HEK293 (cell line): ENCODE measurements around the gene VKORC1L1.

Experiments
- CTCF ChIA-PET: fragments of 350-600 bp; formaldehyde crosslinking; extraction: SDS; loops from one replicate; lab custom pipeline; 2021; ENCODE audit warnings: antibody characterized with exemption; lab: Yijun Ruan, JAX
- POLR2A ChIA-PET: fragments of 300-600 bp; formaldehyde crosslinking; extraction: SDS; loops from one replicate; lab custom pipeline; 2020; ENCODE audit warnings: antibody characterized with exemption, inconsistent platforms; lab: Yijun Ruan, JAX
- H3K27ac ChIP-seq: fragments of 200-500 bp; sonication (Bioruptor generic); 2 replicates; pipeline ENCODE4 v1.5.1; 2014; ENCODE audit warnings: low read depth, low read length, control low read depth, inconsistent platforms; ENCODE audit errors: extremely low read depth
- H3K36me3 ChIP-seq, 2 experiments: fragments of 200-500 bp in 1 of 2; sonication (Bioruptor generic) in 1 of 2; 1 replicate in 1 of 2; 2 replicates in 1 of 2; pipeline ENCODE4 v1.5.1; 2014 to 2017; ENCODE audit warnings: inconsistent platforms in 2 of 2, low read length in 2 of 2; ENCODE audit not compliant: control insufficient read depth in 2 of 2, insufficient read depth in 1 of 2
- H3K4me1 ChIP-seq: fragments of 200-500 bp; sonication (Bioruptor generic); 2 replicates; pipeline ENCODE4 v1.5.1; 2014; ENCODE audit warnings: mild to moderate bottlenecking, low read length, inconsistent platforms; ENCODE audit not compliant: control insufficient read depth, insufficient read depth
- H3K4me3 ChIP-seq: 2 replicates; pipeline ENCODE4 v1.5.1; 2011; ENCODE audit warnings: low read depth, mild to moderate bottlenecking, control low read depth, low read length, moderate library complexity
- H3K9me3 ChIP-seq: fragments of 200-500 bp; sonication (Bioruptor generic); 2 replicates; pipeline ENCODE4 v1.5.1; 2014; ENCODE audit warnings: low read depth, low read length, inconsistent platforms; ENCODE audit not compliant: control insufficient read depth, insufficient read depth
- BCL6B ChIP-seq: fragments of 450-650 bp; formaldehyde crosslinking; IDR thresholded peaks from 2 replicates; pipeline ENCODE4 v1.5.1; 2017; ENCODE audit warnings: missing biosample characterization, missing genetic modification characterization
- KLF8 ChIP-seq: fragments of 450-650 bp; formaldehyde crosslinking; IDR thresholded peaks from 2 replicates; pipeline ENCODE4 v1.5.1; 2016; ENCODE audit warnings: missing biosample characterization, missing genetic modification characterization
- SCRT2 ChIP-seq: fragments of 450-650 bp; formaldehyde crosslinking; IDR thresholded peaks from 2 replicates; pipeline ENCODE4 v1.5.1; 2016; ENCODE audit warnings: missing biosample characterization, missing genetic modification characterization
- SP3 ChIP-seq: fragments of 450-650 bp; formaldehyde crosslinking; IDR thresholded peaks from 2 replicates; pipeline ENCODE4 v1.5.1; 2016; ENCODE audit warnings: missing biosample characterization, missing genetic modification characterization
- SP7 ChIP-seq: fragments of 450-650 bp; formaldehyde crosslinking; IDR thresholded peaks from 2 replicates; pipeline ENCODE4 v1.5.1; 2016; ENCODE audit warnings: missing biosample characterization, missing genetic modification characterization
- ZBTB10 ChIP-seq: fragments of 450-650 bp; formaldehyde crosslinking; IDR thresholded peaks from 2 replicates; pipeline ENCODE4 v1.5.1; 2016; ENCODE audit warnings: missing biosample characterization, missing genetic modification characterization
- ZBTB11 ChIP-seq: fragments of 450-650 bp; formaldehyde crosslinking; conservative IDR thresholded peaks from 2 replicates; pipeline ENCODE4 v1.5.1; 2016; ENCODE audit warnings: low read depth, missing biosample characterization, missing genetic modification characterization
- ZBTB17 ChIP-seq: fragments of 450-650 bp; formaldehyde crosslinking; IDR thresholded peaks from 2 replicates; pipeline ENCODE4 v1.5.1; 2016; ENCODE audit warnings: missing biosample characterization, missing genetic modification characterization
- ZBTB21 ChIP-seq: fragments of 450-650 bp; formaldehyde crosslinking; IDR thresholded peaks from 2 replicates; pipeline ENCODE4 v1.5.1; 2017; ENCODE audit warnings: missing biosample characterization, missing genetic modification characterization
- ZNF148 ChIP-seq: fragments of 450-650 bp; formaldehyde crosslinking; IDR thresholded peaks from 2 replicates; pipeline ENCODE4 v1.5.0; 2017; ENCODE audit warnings: missing biosample characterization, missing genetic modification characterization, borderline replicate concordance
- ZNF157 ChIP-seq: fragments of 450-650 bp; formaldehyde crosslinking; IDR thresholded peaks from 2 replicates; pipeline ENCODE4 v1.5.1; 2016; ENCODE audit warnings: missing biosample characterization, missing genetic modification characterization
- ZNF280D ChIP-seq: fragments of 450-650 bp; formaldehyde crosslinking; IDR thresholded peaks from 2 replicates; pipeline ENCODE4 v1.5.1; 2016; ENCODE audit warnings: missing biosample characterization, missing genetic modification characterization
- ZNF37A ChIP-seq: fragments of 450-650 bp; IDR thresholded peaks from 2 replicates; pipeline ENCODE4 v1.5.1; 2018; ENCODE audit warnings: missing biosample characterization, missing genetic modification characterization
- ZNF404 ChIP-seq: fragments of 450-650 bp; formaldehyde crosslinking; IDR thresholded peaks from 2 replicates; pipeline ENCODE4 v1.5.1; 2017; ENCODE audit warnings: missing biosample characterization, missing genetic modification characterization
- ZNF544 ChIP-seq: fragments of 450-650 bp; formaldehyde crosslinking; IDR thresholded peaks from 2 replicates; pipeline ENCODE4 v1.5.0; 2017; ENCODE audit warnings: missing biosample characterization, missing genetic modification characterization
- ZNF560 ChIP-seq: fragments of 450-650 bp; formaldehyde crosslinking; IDR thresholded peaks from 2 replicates; pipeline ENCODE4 v1.5.1; 2017; ENCODE audit warnings: missing biosample characterization, missing genetic modification characterization, borderline replicate concordance
- ZNF624 ChIP-seq: fragments of 450-650 bp; formaldehyde crosslinking; IDR thresholded peaks from 2 replicates; pipeline ENCODE4 v1.5.1; 2017; ENCODE audit warnings: missing biosample characterization, missing genetic modification characterization
- ZNF670 ChIP-seq: fragments of 450-650 bp; formaldehyde crosslinking; IDR thresholded peaks from 2 replicates; pipeline ENCODE4 v1.5.1; 2016; ENCODE audit warnings: missing biosample characterization, missing genetic modification characterization, low read depth
- ZNF701 ChIP-seq: fragments of 450-650 bp; formaldehyde crosslinking; IDR thresholded peaks from 2 replicates; pipeline ENCODE4 v1.5.1; 2016; ENCODE audit warnings: missing biosample characterization, missing genetic modification characterization

VKORC1L1 gene

GRCh38 chr7:65937296-65937695 lies 64.4 kb downstream of the VKORC1L1 start:
- Histone ChIP-seq H3K27ac (no peak overlapping the region), H3K9me3 (no peaks in the 10 kb centered on the region), H3K4me3 (no peak overlapping the region)
- CTCF ChIA-PET, result interaction anchor here (0.5 kb wide), 1 partner anchor 30 kb away, joined by 3 read pairs; no protein-coding TSS in a partner anchor
- TF ChIP-seq ZNF560 (tag by site-specific recombination), result no peak
- no peak for TF ChIP-seq ZNF544 (tag by site-specific recombination)
- no peak for TF ChIP-seq ZBTB21 (tag by site-specific recombination)
- no peak for TF ChIP-seq ZBTB17 (tag by site-specific recombination)
- no peak for TF ChIP-seq ZNF670 (tag by site-specific recombination)
- TF ChIP-seq ZNF148, result no peak
- TF ChIP-seq BCL6B, result no peak
- no peak for TF ChIP-seq ZBTB10
- no peak for TF ChIP-seq ZNF280D (tag by site-specific recombination)
- no peak for TF ChIP-seq ZNF624 (tag by site-specific recombination)
- TF ChIP-seq SP7, result no peak
- TF ChIP-seq ZBTB11 (tag by site-specific recombination), result no peak
- no peak for TF ChIP-seq ZNF37A (tag by site-specific recombination)
- no peak for TF ChIP-seq ZNF157 (tag by site-specific recombination)
- no peak for TF ChIP-seq SCRT2
- no peak for TF ChIP-seq KLF8 (tag by site-specific recombination)
- TF ChIP-seq ZNF404 (tag by site-specific recombination), result no peak
- TF ChIP-seq ZNF701 (tag by site-specific recombination), result no peak
- no peak for TF ChIP-seq SP3
- TF ChIP-seq, all 188 proteins: peak for 0
- Histone ChIP-seq H3K4me1 (no peaks in the 10 kb centered on the region), H3K36me3 (no peaks in the 10 kb centered on the region; a peak in 1 of 3 replicates)
- POLR2A ChIA-PET, result no interaction called here
